ENCODE results near the gene RIGI.

Gene RIGI

DNA sequence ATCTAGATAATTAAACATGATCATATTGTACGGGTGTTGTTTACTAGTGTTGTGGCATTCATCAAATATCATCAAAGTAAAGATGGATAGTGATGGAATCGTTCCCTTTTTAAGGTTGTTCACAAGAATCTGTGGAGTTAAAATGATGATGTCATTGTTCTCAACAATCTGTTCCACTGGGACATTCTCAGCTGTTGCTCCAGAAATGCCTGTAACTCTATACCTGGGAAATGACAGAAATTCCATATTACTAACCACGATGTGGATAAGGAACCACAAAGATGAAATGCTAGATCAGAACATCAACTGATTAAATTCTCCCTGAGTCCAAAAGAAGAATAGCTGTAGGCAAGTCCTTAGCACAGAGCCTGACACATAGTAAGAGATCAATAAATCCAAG is 38.0 kb downstream of the RIGI start:
- DNase-seq (ENCODE audit: low read depth), result peak; percentile 5
- no peak overlapping the region for H3K4me3 ChIP-seq (ENCODE audit: low read length)
- TF ChIP-seq, protein P1, sequence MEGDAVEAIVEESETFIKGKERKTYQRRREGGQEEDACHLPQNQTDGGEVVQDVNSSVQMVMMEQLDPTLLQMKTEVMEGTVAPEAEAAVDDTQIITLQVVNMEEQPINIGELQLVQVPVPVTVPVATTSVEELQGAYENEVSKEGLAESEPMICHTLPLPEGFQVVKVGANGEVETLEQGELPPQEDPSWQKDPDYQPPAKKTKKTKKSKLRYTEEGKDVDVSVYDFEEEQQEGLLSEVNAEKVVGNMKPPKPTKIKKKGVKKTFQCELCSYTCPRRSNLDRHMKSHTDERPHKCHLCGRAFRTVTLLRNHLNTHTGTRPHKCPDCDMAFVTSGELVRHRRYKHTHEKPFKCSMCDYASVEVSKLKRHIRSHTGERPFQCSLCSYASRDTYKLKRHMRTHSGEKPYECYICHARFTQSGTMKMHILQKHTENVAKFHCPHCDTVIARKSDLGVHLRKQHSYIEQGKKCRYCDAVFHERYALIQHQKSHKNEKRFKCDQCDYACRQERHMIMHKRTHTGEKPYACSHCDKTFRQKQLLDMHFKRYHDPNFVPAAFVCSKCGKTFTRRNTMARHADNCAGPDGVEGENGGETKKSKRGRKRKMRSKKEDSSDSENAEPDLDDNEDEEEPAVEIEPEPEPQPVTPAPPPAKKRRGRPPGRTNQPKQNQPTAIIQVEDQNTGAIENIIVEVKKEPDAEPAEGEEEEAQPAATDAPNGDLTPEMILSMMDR (conservative IDR thresholded peaks at IDR 0.05; ENCODE audit: low read length), result no peak

DNA sequence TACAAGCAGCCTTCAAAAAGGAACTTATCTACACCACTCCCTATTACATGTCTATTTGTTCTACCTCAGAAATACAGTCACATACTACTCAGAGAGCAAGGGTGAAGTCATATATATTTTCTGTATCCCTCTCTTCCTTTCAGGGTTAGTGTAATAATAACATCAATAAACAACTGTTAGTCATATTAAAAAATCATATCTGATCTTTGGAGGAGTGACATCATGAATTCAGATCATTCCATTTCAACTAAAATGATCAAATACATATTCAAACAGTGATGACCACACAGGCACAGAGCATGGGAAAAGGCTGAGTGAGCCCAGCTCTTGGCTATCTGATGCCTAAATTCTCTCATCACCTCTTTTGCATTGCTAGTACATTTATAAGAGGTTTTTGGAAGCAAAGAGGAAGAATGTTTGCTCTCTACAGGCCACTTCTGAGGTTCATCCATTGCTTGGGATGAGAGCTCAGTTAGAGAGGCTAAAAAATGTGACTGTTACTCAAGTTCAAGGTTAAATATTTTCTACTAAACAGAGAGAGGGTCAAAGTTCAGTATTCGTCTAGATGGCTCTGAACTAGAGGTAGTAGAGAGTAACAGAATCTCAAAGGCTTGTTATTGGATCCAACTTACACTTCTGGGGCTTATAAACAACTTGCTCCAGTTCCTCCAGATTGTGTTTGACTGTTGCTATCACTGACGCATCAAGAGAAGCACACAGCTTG is 39.0 kb downstream of the RIGI start:
- peak; percentile 9 for DNase-seq (ENCODE audit: low read depth)
- no peak overlapping the region for H3K4me3 ChIP-seq (ENCODE audit: low read length)
- TF ChIP-seq, protein P1 (conservative IDR thresholded peaks at IDR 0.05; ENCODE audit: low read length), result no peak

DNA sequence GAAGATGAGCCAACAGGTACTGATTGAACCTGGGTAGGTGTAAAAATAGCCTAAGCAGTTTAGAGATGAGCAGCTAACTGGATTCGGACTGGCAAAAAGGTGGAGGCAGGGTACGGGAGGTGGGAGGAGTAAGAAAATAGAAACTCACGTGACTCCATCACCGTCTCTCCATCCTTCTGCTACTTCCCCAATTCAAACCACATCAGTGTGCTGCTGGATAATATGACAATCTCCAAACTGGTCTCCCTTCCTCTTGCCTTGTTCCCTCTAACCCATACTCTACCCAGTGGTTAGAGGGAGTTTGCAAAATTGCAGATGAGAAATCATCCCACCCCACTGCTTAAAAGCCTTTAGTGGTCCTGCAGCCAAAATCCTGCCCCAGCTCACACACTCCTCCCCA is 42.7 kb downstream of the RIGI start:
- TF ChIP-seq, protein P1 (conservative IDR thresholded peaks at IDR 0.05; ENCODE audit: low read length), result no peak
- H3K4me3 ChIP-seq (ENCODE audit: low read length), result no peak overlapping the region
- DNase-seq (ENCODE audit: low read depth), result no peak

All from AG10803 (cell line).